RWPE1 (cell line): ENCODE results near the gene DHX34.

Experiments used
- CTCF ChIA-PET: fragments of 350-600 bp; sonication (Branson Sonifier 250); formaldehyde crosslinking; extraction: SDS; loops from one replicate; lab custom pipeline; 2021; lab: Yijun Ruan, JAX
- POLR2A ChIA-PET: fragments of 400-600 bp; formaldehyde crosslinking; extraction: SDS; loops from one replicate; lab custom pipeline; 2020; ENCODE audit warnings: antibody characterized with exemption; ENCODE audit not compliant: low non-redundant PET; lab: Yijun Ruan, JAX
- DNase-seq: peaks from one replicate; pipeline ENCODE4 v3.0.0; 2012; ENCODE audit warnings: low spot score
- H3K27ac ChIP-seq: fragments of 450-650 bp; 2 replicates; pipeline ENCODE4 v1.5.1; 2017
- CTCF ChIP-seq: fragments of 450-650 bp; conservative IDR thresholded peaks from 2 replicates; pipeline ENCODE4 v1.5.1; 2017; ENCODE audit warnings: low read depth, mild to moderate bottlenecking

The DHX34 gene

DNA sequence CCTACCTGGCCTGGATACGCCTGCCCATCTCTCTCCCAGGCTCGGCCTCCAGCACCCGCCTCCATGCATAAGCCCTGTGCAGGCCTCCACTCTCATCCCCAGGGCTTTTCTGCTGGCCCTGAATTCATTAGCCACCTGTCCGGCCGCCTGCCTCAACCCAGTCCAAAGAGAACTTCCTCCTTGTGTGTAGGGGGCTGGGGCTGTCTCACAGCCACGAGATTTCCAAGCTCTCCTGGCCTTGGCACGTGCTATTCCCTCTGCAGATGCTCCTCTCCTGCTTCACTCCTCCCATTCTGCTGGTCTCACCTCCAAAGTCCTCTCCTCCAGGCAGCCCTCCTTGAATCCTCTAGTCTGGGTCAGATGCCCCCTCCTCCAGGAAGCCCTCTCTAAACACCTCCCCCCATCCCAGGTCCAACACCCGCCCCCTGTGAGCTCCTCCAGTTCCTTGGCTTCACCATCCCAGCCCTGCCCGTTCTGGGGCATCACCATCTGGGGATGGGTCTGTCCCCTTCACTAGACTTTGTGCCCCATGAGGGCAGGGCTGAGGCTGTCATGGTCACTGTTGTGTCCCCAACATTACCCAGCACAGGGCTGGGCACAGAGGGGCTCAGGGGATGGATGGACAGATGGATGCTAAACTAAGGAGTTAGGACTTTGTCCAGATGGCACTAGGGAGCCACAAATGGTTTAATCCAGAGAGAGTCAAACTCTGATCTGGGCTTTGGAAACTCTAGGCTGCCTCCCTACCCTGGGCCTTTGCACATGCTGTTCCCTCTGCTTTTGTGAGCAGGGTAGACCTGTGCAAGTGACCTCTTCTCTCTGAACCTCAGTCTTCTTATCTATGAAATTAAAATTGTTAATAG lies 55.5 kb downstream of the DHX34 start:
- TF ChIP-seq CTCF, result no peak
- H3K27ac ChIP-seq, result no peak overlapping the region
- ChIA-PET CTCF (interaction anchor here (0.5 to 0.6 kb wide), 2 partner anchors 58 to 369 kb away, joined by 3 read pairs; no protein-coding TSS in a partner anchor), POLR2A (no interaction called here)
- no peak for DNase-seq

DNA sequence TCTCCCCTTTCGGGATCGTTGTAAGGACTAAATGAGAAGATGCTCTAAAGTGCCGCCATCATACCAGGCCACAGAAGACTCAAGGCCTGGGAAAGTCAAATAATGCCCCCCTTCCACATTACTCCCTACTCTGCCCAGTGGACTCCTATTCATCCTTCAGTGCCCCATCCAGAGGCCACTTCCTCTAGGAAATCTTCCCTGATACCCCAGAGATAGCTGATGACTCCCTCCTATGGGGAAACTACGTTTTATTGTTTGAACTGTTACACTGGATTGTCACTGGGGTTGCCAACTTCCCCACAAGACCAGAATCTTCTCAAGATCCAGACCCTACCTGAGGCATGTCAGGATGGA lies 56.1 kb downstream of the DHX34 start:
- no peak overlapping the region for H3K27ac ChIP-seq
- POLR2A ChIA-PET, result no interaction called here
- CTCF ChIA-PET, result no interaction called here
- no peak for DNase-seq
- no peak for TF ChIP-seq CTCF

- no peak for DNase-seq
- CTCF ChIA-PET, result no interaction called here
- POLR2A ChIA-PET, result no interaction called here
- H3K27ac ChIP-seq, result no peak overlapping the region
- no peak for TF ChIP-seq CTCF
These were observed 56.8 kb downstream of the DHX34 start for GRCh38 chr19:47405854-47406417.

GRCh38 chr19:47406711-47407416 lies 57.7 kb downstream of the DHX34 start:
- DNase-seq, result no peak
- ChIA-PET CTCF (no interaction called here), POLR2A (no interaction called here)
- H3K27ac ChIP-seq, result no peak overlapping the region
- TF ChIP-seq CTCF, result no peak

GRCh38 chr19:47407417-47407774 lies 58.3 kb downstream of the DHX34 start:
- TF ChIP-seq CTCF, result no peak
- no peak overlapping the region for H3K27ac ChIP-seq
- DNase-seq, result no peak
- ChIA-PET CTCF (no interaction called here), POLR2A (no interaction called here)

GRCh38 chr19:47408156-47408938 lies 59.2 kb downstream of the DHX34 start:
- no peak overlapping the region for H3K27ac ChIP-seq
- no peak for TF ChIP-seq CTCF
- CTCF ChIA-PET, result no interaction called here
- POLR2A ChIA-PET, result no interaction called here
- DNase-seq, result no peak
